Erythroblast (primary cell): Measurements from ENCODE around the gene TMEM191B.
"Not testable (repeated sequence)": the region's sequence is repeated elsewhere in the genome, so short reads cannot be mapped to it uniquely, and the experiment has no call there.

Experiments
- GATA1 ChIP-seq: IDR thresholded peaks from 2 replicates; pipeline ENCODE4 v1.6.1; 2011; ENCODE audit warnings: low read depth, mild to moderate bottlenecking, control low read depth, low read length, moderate library complexity
- POLR2A ChIP-seq: IDR thresholded peaks from 2 replicates; pipeline ENCODE4 v1.6.1; 2011; ENCODE audit warnings: mild to moderate bottlenecking, low read length

DNA sequence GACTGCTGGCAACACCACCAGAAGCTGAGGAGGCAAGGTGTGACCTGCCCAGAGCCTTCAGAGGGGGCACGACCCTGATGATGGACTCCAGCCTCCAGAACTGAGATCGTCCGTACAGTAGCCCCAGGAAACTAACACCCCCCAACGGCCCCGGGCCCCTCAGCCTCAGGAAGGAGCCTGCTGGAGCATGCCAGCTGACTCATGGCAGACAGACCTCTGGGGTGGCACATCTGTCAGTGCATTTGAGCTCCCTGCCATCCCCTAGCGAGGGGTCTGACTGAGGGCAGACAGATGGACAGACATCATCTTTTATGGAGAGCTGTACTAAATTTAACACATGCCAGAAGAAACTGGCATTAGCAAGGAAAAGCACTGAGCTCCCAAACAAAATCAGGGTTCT, 12.4 kb downstream of the TMEM191B start:
- TF ChIP-seq POLR2A, GATA1: not testable (repeated sequence)
